Nephron progenitor cell (in vitro differentiated cells): Measurements from ENCODE around the gene TRAT1.

Source experiments
- DNase-seq: peaks from one replicate; pipeline ENCODE4 v3.0.0; 2021
- H3K27ac Mint-ChIP-seq: 2 replicates; pipeline ENCODE4 v1.8.0; 2021; ENCODE audit warnings: mild to moderate bottlenecking, moderate library complexity, mixed read lengths
- H3K27me3 Mint-ChIP-seq: 2 replicates; pipeline ENCODE4 v1.8.0; 2021; ENCODE audit warnings: mild to moderate bottlenecking, low read depth, mixed read lengths; ENCODE audit not compliant: poor library complexity
- H3K36me3 Mint-ChIP-seq: 2 replicates; pipeline ENCODE4 v1.8.0; 2021; ENCODE audit warnings: low read depth, mixed read lengths
- H3K4me1 Mint-ChIP-seq: 2 replicates; pipeline ENCODE4 v1.8.0; 2021; ENCODE audit warnings: mixed read lengths
- H3K4me3 Mint-ChIP-seq: 2 replicates; pipeline ENCODE4 v1.8.0; 2021; ENCODE audit warnings: mild to moderate bottlenecking, moderate library complexity, mixed read lengths
- H3K9me3 Mint-ChIP-seq: 2 replicates; pipeline ENCODE4 v1.8.0; 2021; ENCODE audit warnings: mild to moderate bottlenecking, moderate library complexity, mixed read lengths
- TF ChIP-seq, protein P1 (sequence below): fragments of 200-600 bp; sonication (generic); IDR thresholded peaks from 2 replicates; pipeline ENCODE4 v1.5.0; 2021; ENCODE audit warnings: antibody characterized with exemption

Gene TRAT1

GRCh38 chr3:108887121-108887520 lies 64.5 kb downstream of the TRAT1 start:
- Mint-ChIP-seq H3K36me3 (no peaks in the 10 kb centered on the region), H3K27ac (no peak overlapping the region), H3K4me1 (no peaks in the 10 kb centered on the region), H3K4me3 (no peak overlapping the region), H3K9me3 (no peaks in the 10 kb centered on the region), H3K27me3 (no peaks in the 10 kb centered on the region)
- TF ChIP-seq, protein P1, sequence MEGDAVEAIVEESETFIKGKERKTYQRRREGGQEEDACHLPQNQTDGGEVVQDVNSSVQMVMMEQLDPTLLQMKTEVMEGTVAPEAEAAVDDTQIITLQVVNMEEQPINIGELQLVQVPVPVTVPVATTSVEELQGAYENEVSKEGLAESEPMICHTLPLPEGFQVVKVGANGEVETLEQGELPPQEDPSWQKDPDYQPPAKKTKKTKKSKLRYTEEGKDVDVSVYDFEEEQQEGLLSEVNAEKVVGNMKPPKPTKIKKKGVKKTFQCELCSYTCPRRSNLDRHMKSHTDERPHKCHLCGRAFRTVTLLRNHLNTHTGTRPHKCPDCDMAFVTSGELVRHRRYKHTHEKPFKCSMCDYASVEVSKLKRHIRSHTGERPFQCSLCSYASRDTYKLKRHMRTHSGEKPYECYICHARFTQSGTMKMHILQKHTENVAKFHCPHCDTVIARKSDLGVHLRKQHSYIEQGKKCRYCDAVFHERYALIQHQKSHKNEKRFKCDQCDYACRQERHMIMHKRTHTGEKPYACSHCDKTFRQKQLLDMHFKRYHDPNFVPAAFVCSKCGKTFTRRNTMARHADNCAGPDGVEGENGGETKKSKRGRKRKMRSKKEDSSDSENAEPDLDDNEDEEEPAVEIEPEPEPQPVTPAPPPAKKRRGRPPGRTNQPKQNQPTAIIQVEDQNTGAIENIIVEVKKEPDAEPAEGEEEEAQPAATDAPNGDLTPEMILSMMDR = no peak
- DNase-seq = no peak

GRCh38 chr3:108887777-108888176 lies 65.2 kb downstream of the TRAT1 start:
- TF ChIP-seq, protein P1 = no peak
- no peaks in the 10 kb centered on the region for H3K27me3 Mint-ChIP-seq
- DNase-seq = no peak
- H3K9me3 Mint-ChIP-seq = no peaks in the 10 kb centered on the region
- H3K4me1 Mint-ChIP-seq = no peaks in the 10 kb centered on the region
- H3K4me3 Mint-ChIP-seq = no peak overlapping the region
- no peaks in the 10 kb centered on the region for H3K36me3 Mint-ChIP-seq
- H3K27ac Mint-ChIP-seq = no peak overlapping the region

DNA sequence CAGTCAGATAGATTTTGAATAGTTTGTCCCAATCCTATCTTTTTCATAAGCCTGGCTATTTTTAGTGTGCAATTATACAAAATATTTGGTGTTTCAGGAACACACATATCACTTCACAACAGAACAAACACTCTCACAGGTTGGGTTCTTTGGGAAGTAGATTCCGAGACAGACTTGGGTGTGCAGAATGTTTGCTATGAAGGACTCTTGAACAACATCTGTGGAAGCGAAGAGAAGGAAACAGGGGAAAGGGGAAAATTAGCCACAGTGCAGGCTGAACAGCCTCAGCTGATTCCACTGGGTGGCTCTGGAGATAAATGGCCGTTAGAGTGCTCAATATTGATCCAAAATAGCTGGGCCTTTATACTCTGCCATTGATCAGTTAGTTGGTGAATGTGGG lies 69.2 kb downstream of the TRAT1 start:
- H3K27me3 Mint-ChIP-seq = no peaks in the 10 kb centered on the region
- no peak overlapping the region for H3K4me3 Mint-ChIP-seq
- no peaks in the 10 kb centered on the region for H3K36me3 Mint-ChIP-seq
- DNase-seq = no peak
- no peak overlapping the region for H3K27ac Mint-ChIP-seq
- no peaks in the 10 kb centered on the region for H3K4me1 Mint-ChIP-seq
- no peaks in the 10 kb centered on the region for H3K9me3 Mint-ChIP-seq
- TF ChIP-seq, protein P1 = no peak

GRCh38 chr3:108894981-108895380 lies 72.4 kb downstream of the TRAT1 start:
- Mint-ChIP-seq H3K9me3 (no peaks in the 10 kb centered on the region), H3K4me1 (no peaks in the 10 kb centered on the region), H3K4me3 (no peak overlapping the region), H3K36me3 (no peaks in the 10 kb centered on the region), H3K27ac (no peak overlapping the region), H3K27me3 (no peaks in the 10 kb centered on the region)
- TF ChIP-seq, protein P1 = no peak
- DNase-seq = no peak

GRCh38 chr3:108897883-108898282 lies 75.3 kb downstream of the TRAT1 start:
- no peaks in the 10 kb centered on the region for H3K36me3 Mint-ChIP-seq
- TF ChIP-seq, protein P1 = no peak
- no peak overlapping the region for H3K27ac Mint-ChIP-seq
- H3K9me3 Mint-ChIP-seq = peaks cover 3% of the 10 kb centered on the region
- no peak for DNase-seq
- H3K4me1 Mint-ChIP-seq = no peaks in the 10 kb centered on the region
- no peak overlapping the region for H3K4me3 Mint-ChIP-seq
- no peaks in the 10 kb centered on the region for H3K27me3 Mint-ChIP-seq

GRCh38 chr3:108899530-108899929 lies 76.9 kb downstream of the TRAT1 start:
- H3K9me3 Mint-ChIP-seq = peaks cover 3% of the 10 kb centered on the region
- H3K27me3 Mint-ChIP-seq = no peaks in the 10 kb centered on the region
- TF ChIP-seq, protein P1 = no peak
- no peaks in the 10 kb centered on the region for H3K4me1 Mint-ChIP-seq
- H3K27ac Mint-ChIP-seq = no peak overlapping the region
- H3K4me3 Mint-ChIP-seq = no peak overlapping the region
- no peaks in the 10 kb centered on the region for H3K36me3 Mint-ChIP-seq
- DNase-seq = no peak
